NCI-H82 (cell line): ENCODE data around the gene DNAJC15.

ENCODE experiments used
- DNase-seq: peaks from one replicate; lab custom pipeline; 2025; lab: John Stamatoyannopoulos, UW

DNAJC15 gene

DNA sequence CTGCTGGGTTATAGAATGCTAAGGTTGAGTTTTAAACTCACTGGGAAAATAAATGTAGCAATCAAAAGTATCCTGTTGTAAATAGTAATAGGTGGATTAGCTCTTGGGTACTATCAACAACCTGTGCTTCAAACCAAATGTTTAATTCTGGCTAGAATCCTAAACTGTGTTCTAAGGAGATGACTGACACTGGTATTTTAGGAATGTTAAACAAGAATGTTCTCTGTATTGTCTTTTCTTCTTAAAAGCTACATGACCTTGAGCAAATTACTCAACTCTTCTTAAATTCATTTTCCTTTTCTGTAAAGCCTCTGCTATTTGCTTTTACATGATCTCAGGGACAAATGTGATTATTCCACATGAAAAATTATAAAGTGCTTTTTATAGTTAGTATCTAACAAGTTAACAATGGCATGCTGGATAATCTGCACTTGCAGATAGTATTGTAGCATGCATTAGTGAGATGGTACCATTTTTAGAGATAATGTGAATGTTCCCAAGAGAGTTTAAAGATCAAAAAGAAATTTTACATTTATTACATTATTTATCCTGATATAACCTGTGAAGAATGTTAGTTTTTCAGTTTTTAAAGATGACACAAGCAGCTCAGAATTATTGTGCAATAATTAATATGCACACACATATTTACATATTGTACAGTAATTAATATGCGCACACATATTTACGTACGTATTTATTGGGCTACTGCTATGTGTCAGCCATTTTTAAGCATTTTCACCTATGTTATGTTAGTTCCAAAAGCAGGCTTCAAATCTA, 17.7 kb upstream of the DNAJC15 start:
- DNase-seq, result no peak

DNA sequence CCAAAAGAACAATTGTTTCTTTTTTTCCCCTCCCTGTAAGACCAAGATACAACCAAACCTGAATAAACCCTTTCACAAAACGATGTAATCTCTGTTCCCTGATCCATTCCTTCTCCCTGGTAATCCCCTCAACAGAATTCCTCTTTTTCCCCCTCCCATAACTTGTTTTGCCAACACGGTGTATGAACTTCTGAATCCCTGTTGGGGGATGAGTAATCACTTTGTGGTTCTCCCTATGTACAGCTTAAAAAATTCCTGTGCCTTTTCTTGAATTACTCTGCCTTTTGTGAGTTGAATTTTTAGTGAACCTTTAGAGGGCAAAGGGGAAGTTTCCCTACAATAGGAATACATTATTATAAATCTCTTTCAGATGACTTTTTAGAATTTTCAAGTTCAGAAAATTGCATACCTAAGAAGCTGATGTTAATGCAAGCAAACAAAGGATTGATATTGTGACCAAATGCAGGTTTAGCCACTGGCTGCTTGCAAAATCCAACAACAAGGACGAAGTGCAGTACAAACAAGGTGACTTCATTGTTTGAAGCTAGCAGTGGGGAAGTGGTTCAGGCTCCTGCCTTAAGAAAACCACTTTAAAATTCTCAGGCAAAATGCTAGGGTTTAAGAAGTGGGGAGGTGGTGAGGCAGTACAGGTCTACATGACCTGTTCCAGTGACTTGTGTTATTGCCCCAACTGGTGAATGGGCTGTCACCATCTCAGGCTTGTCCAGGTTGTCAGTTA, 16.3 kb upstream of the DNAJC15 start:
- peak; percentile 14 for DNase-seq

- no peak for DNase-seq
These were observed 14.8 kb upstream of the DNAJC15 start for GRCh38 chr13:43008596-43008995.

DNA sequence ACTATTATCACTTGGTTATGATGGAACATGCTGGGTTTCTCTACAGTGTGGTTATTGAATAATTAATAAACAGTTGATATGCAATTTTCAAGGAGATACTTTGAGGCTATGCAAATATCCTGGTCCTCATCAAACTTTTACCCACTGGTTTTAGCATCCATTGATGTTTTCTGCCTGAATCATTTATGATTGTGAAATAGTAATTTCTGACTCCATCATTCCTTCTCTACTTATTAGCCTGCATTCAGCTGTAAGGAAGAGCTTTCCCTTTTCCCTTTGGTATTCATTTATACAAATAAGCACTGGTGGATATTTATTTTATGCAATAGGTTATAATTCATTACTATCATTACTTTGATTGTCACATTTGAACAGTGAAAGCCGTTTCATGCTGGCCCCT, 13.9 kb upstream of the DNAJC15 start:
- no peak for DNase-seq

GRCh38 chr13:43014162-43014561, 9.2 kb upstream of the DNAJC15 start:
- peak; percentile 22 for DNase-seq

- DNase-seq, result no peak
These were observed 7.2 kb upstream of the DNAJC15 start for GRCh38 chr13:43016226-43016625.

- no peak for DNase-seq
These were observed 3.6 kb upstream of the DNAJC15 start for GRCh38 chr13:43019811-43020210.

DNA sequence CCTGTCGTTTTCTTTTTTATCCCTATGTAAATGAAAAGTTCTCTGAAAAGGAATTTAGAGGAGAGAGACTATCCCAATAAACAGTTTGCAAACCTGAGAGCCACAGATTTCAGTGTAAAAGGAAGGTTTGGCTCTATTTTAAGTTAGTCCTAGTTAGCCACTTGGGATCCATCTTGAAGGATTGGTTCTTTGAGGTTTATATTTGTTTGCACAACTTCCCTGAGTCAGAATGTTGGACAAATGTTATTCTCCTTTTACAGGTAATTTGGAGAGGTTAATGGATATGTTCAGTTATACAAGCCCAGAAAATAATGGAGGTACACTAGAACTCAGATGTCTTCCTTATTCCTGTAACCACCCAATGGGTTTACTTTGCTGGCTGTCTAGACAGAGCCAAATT, 2.6 kb upstream of the DNAJC15 start:
- DNase-seq, result no peak

- no peak for DNase-seq
These were observed 1.3 kb upstream of the DNAJC15 start for GRCh38 chr13:43021926-43022670.

DNA sequence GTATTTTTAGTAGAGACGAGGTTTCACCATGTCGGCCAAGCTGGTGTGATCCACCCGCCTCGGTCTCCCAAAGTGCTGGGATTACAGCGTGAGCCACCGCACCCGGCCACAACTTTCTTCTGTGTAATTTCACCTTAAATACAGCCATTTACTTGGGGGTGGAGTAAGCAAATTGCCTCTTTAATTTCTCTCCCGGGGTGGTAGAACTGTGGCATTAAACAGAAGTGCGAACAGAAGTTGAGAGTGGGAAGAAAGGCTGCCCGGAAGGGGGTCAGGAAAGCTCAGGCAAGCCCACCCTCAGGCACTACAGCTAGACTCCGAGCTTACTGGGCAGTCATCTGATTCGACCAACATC, 475 bp upstream of the DNAJC15 start:
- no peak for DNase-seq

- DNase-seq, result no peak
These were observed 2.9 kb downstream of the DNAJC15 start for GRCh38 chr13:43026262-43026661.

GRCh38 chr13:43030548-43030947, 7.2 kb downstream of the DNAJC15 start:
- no peak for DNase-seq

GRCh38 chr13:43031881-43032280, 8.5 kb downstream of the DNAJC15 start:
- DNase-seq, result no peak

DNA sequence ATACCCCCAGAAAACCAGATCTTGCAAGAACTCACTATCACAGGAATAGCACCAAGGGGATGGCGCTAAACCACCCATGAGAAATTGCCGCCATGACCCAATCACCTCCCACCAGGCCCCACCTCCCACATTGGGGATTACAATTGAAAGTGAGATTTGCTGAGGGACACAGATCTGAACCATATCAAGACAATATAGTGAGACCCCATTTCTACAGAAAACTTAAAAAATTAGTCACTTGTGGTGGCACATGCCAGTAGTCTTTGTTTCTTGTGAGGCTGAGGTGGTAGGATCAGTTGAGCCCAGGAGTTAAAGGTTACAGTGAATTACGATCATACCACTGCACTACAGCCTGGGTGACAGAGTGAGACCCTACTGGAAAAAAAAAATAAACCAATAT, 9.7 kb downstream of the DNAJC15 start:
- DNase-seq, result no peak

DNA sequence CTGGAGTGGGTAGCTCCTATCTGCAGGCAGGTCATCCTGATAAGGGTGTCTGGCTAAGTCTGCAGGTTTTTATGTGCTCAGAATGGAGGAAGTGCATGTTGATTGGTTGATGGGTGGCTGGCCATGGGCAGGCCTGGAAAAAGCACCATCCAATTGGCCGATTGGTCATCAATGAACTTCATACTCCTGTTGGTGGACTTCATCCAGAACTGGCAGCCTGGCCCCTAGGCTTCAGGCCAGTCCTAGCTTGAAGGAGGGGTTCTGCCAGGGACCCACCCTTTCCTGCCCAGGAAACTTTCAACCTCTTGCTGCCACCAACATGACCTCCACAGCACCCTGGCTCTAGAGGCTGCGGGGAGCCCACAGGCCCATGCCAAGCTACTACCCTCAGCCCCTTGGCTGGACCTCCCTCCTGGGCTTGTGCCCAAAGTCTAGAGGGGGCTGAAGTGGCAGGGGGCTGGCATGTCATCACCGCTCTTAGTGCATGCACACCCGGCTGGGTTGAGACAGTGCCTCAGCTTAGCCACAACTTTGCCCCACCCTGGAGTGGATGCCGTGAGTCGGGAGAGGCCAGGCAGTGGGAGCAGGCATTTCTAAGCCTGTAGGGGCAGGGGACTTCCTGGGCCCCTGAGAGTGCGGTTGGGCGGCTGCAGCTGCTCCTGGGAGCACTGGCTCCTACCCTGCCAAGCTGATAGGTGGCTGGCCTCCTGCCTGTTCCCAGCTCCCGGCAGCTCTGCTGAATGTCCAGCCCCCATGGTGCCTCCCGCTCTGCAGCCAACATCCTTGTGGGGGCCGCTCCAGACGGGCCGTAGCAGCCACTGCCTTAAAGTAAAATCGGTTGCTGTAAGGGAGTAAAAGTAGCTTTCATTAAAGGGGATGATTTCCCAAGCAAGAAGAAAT, 13.2 kb downstream of the DNAJC15 start:
- no peak for DNase-seq

DNA sequence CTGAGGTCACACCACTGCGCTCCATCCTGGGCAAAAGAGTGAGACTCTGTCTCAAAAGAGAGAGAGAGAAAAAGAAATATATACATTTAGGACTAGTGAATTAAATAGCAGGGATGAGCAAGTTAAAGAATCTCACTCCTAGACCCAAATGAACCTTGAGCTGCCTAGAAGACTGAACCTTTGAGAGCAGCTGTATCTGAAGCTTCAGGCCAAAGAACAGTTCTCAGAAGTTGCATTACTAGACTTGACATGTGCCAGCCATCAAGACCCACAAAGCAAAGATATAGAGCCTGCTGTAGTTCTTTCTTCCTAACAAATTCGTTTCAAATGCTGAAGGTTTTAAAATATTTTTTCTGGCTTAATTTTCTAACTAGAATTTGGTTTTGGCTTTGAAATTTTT, 16.6 kb downstream of the DNAJC15 start:
- no peak for DNase-seq

DNA sequence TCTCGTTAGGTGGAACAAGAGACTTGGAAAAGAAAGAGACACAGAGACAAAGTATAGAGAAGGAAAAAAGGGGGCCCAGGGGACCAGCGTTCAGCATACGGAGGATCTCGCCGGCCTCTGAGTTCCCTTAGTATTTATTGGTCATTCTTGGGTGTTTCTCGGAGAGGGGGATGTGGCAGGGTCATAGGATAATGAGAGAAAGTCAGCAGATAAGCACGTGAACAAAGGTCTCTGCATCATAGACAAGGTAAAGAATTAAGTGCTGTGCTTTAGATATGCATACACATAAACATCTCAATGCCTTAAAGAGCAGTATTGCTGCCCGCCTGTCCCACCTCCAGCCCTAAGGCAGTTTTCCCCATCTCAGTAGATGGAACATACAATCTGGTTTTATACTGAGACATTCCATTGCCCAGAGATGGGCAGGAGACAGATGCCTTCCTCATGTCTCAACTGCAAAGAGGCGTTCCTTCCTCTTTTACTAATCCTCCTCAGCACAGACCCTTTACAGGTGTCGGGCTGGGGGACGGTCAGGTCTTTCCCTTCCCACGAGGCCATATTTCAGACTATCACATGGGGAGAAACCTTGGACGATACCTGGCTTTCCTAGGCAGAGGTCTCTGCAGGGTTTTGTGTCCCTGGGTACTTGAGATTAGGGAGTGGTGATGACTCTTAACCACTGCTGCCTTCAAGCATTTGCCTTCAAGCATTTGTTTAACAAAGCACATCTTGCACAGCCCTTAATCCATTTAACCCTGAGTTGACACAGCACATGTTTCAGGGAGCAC, 17.4 kb downstream of the DNAJC15 start:
- peak; percentile 87 for DNase-seq

GRCh38 chr13:43041369-43041921, 18.1 kb downstream of the DNAJC15 start:
- peak; percentile 49 for DNase-seq

DNA sequence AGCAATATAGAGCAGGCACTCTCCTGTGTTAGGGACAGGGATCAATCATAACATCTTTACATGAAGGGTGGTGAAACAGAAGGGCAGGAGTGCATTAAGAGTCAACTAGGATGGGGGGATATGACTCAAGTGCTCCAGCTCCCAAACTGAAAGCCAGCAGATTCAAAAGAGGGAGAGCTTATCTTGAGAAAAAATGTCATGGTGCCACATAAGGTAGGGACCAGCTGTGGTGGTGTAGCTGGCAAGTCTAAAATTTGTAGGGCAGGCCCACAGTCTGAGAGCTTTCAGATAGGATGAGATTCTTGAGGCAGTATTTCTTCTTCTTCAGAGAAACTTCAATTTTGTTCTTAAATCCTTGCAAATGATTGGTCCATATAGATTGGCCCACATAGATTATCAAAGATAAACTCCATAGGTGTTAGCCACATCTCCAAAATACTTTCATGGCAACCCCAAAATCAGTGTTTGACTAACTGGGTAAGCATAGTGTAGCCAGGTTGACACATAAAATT, 19.1 kb downstream of the DNAJC15 start:
- no peak for DNase-seq

DNA sequence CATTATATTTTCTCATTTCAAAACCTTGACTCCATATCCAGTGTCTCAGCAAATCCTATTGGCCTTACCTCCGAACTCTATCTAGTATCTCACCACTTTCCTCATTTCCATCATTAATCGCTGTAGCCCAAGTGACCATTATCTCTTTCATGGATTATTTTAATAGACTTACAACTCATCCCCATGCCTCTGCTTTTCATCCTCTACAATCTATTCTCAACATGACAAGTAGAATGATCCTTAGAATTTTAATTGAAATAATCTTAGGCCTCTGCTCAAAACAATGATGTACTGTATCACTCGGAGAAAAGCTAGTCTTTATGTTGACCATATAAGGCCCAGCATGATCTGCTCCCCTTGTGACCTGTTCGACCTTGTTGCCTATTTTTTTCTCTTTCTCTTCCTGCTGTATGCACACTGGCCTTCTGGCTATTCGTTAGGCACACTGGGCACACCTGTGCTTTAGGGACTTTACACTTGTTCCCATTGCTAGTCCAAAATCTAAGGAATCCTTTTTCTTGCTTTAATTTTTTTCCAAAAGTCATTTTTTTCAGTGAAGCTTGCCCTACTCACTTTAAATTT, 21.4 kb downstream of the DNAJC15 start:
- no peak for DNase-seq
